IMR-90 (cell line): ENCODE data around the gene KIF21A. TPM values are rescaled to one million over a fixed set of nuclear protein-coding genes. Genes with fewer than 3 reads are reported as not detected.

Experiments used
- ATAC-seq: fragments of 200-7000 bp; cut with Tn5 transposase; 2 replicates; pipeline ENCODE4 v1.9.1; 2020; ENCODE audit warnings: low read depth, mild to moderate bottlenecking, moderate library complexity
- BruUV-seq: library from RNA; stranded (reverse); fragments of 400-500 nt; replicated peaks from 2 replicates; lab custom pipeline; 2021; lab: Mats Ljungman, UMichigan
- CTCF ChIA-PET: fragments of 300-600 bp; formaldehyde crosslinking; extraction: SDS; loops from one replicate; lab custom pipeline; 2021; ENCODE audit warnings: antibody characterized with exemption; lab: Yijun Ruan, JAX
- POLR2A ChIA-PET: fragments of 300-600 bp; sonication (Branson Sonifier 250); formaldehyde crosslinking; loops from one replicate; lab custom pipeline; 2022; ENCODE audit warnings: antibody characterized with exemption; ENCODE audit not compliant: unreplicated experiment; lab: Charles Lee
- DNase-seq: peaks from one replicate; pipeline ENCODE4 v3.0.0; 2013
- H2AFZ ChIP-seq: replicated peaks from 2 replicates; pipeline ENCODE3; 2013; ENCODE audit warnings: low read length, mild to moderate bottlenecking; ENCODE audit not compliant: poor library complexity
- H2AK5ac ChIP-seq: 2 replicates; pipeline ENCODE4 v1.6.1; 2013; ENCODE audit warnings: low read depth, low read length, inconsistent platforms
- H2AK9ac ChIP-seq: replicated peaks from 2 replicates; pipeline ENCODE3; 2013; ENCODE audit warnings: mild to moderate bottlenecking, low read depth, low read length, moderate library complexity; ENCODE audit not compliant: poor library complexity
- H2BK120ac ChIP-seq: 2 replicates; pipeline ENCODE4 v1.6.1; 2013; ENCODE audit warnings: low read depth, low read length, inconsistent platforms
- H2BK15ac ChIP-seq: 3 replicates; pipeline ENCODE4 v1.6.1; 2013; ENCODE audit warnings: low read depth, low read length, inconsistent platforms
- H2BK20ac ChIP-seq: 2 replicates; pipeline ENCODE4 v1.6.1; 2013; ENCODE audit warnings: low read depth, mild to moderate bottlenecking, inconsistent platforms, low read length, moderate library complexity
- H2BK5ac ChIP-seq: 2 replicates; pipeline ENCODE4 v1.6.1; 2013; ENCODE audit warnings: mild to moderate bottlenecking, low read depth, low read length, inconsistent platforms; ENCODE audit not compliant: poor library complexity, severe bottlenecking
- H3K14ac ChIP-seq: replicated peaks from 2 replicates; pipeline ENCODE4 v1.6.1; 2013; ENCODE audit warnings: low read depth, low read length, inconsistent platforms
- H3K18ac ChIP-seq: 2 replicates; pipeline ENCODE4 v1.6.1; 2013; ENCODE audit warnings: low read depth, low read length, control low read depth
- H3K23ac ChIP-seq: 2 replicates; pipeline ENCODE4 v1.6.1; 2013; ENCODE audit warnings: low read depth, low read length, inconsistent platforms
- H3K27ac ChIP-seq: 2 replicates; pipeline ENCODE4 v1.5.1; 2013; ENCODE audit warnings: mild to moderate bottlenecking, control low read depth, low read length; ENCODE audit not compliant: insufficient read depth
- H3K27me3 ChIP-seq: 2 replicates; pipeline ENCODE4 v1.6.1; 2013; ENCODE audit warnings: low read length; ENCODE audit not compliant: control insufficient read depth, insufficient read depth
- H3K36me3 ChIP-seq: 2 replicates; pipeline ENCODE4 v1.6.1; 2013; ENCODE audit warnings: low read length, mixed read lengths; ENCODE audit not compliant: control insufficient read depth, insufficient read depth
- H3K4ac ChIP-seq: 2 replicates; pipeline ENCODE4 v1.6.1; 2013; ENCODE audit warnings: low read depth, low read length, inconsistent platforms
- H3K4me1 ChIP-seq: 2 replicates; pipeline ENCODE4 v1.6.1; 2013; ENCODE audit warnings: low read length, mixed read lengths; ENCODE audit not compliant: control insufficient read depth, insufficient read depth
- H3K4me2 ChIP-seq: 2 replicates; pipeline ENCODE4 v1.6.1; 2013; ENCODE audit warnings: low read depth, mild to moderate bottlenecking, control low read depth, low read length, moderate library complexity
- H3K4me3 ChIP-seq: 2 replicates; pipeline ENCODE4 v1.5.1; 2013; ENCODE audit warnings: low read depth, mild to moderate bottlenecking, control low read depth, low read length, moderate library complexity; ENCODE audit not compliant: insufficient read depth
- H3K56ac ChIP-seq: 2 replicates; pipeline ENCODE4 v1.6.1; 2013; ENCODE audit warnings: low read length, inconsistent platforms; ENCODE audit not compliant: insufficient read depth; ENCODE audit errors: extremely low read depth
- H3K79me1 ChIP-seq, 2 experiments: 2 replicates each; pipeline ENCODE4 v1.6.1; 2013; ENCODE audit warnings: low read length in 2 of 2, inconsistent platforms in 1 of 2, low read depth in 1 of 2
- H3K9ac ChIP-seq: 2 replicates; pipeline ENCODE4 v1.6.1; 2013; ENCODE audit warnings: low read depth, low read length, control low read depth
- H3K9me1 ChIP-seq: 2 replicates; pipeline ENCODE4 v1.6.1; 2013; ENCODE audit warnings: low read length, inconsistent platforms; ENCODE audit not compliant: insufficient read depth
- H3K9me3 ChIP-seq: 2 replicates; pipeline ENCODE4 v1.6.1; 2013; ENCODE audit warnings: low read length; ENCODE audit not compliant: control insufficient read depth, insufficient read depth
- H4K20me1 ChIP-seq: 2 replicates; pipeline ENCODE4 v1.6.1; 2013; ENCODE audit warnings: low read length, inconsistent platforms; ENCODE audit not compliant: insufficient read depth
- H4K5ac ChIP-seq: 2 replicates; pipeline ENCODE4 v1.6.1; 2013; ENCODE audit warnings: mild to moderate bottlenecking, low read depth, low read length, control low read depth
- H4K8ac ChIP-seq, 2 experiments: 2 replicates each; pipeline ENCODE4 v1.6.1; 2013; ENCODE audit warnings: low read depth in 2 of 2, low read length in 2 of 2, control low read depth in 1 of 2, inconsistent platforms in 1 of 2
- H4K91ac ChIP-seq: 2 replicates; pipeline ENCODE4 v1.6.1; 2013; ENCODE audit warnings: low read depth, low read length, inconsistent platforms; ENCODE audit not compliant: insufficient read depth
- CEBPB ChIP-seq: IDR thresholded peaks from 2 replicates; pipeline ENCODE4 v1.6.1; 2012; ENCODE audit warnings: low read depth, low read length, improper control_type of control experiment
- CHD1 ChIP-seq: IDR thresholded peaks from 2 replicates; pipeline ENCODE4 v1.6.1; 2012; ENCODE audit warnings: low read depth, low read length, improper control_type of control experiment
- CTCF ChIP-seq: conservative IDR thresholded peaks from 2 replicates; pipeline ENCODE4 v1.5.1; 2012; ENCODE audit warnings: mild to moderate bottlenecking, low read depth, low read length, improper control_type of control experiment
- ELK1 ChIP-seq: fragments of 150-350 bp; IDR thresholded peaks from 2 replicates; pipeline ENCODE4 v1.6.1; 2016; ENCODE audit warnings: low read depth, mild to moderate bottlenecking, low read length, moderate library complexity, borderline replicate concordance
- FOS ChIP-seq: fragments of 150-350 bp; IDR thresholded peaks from 2 replicates; pipeline ENCODE4 v1.6.1; 2016; ENCODE audit warnings: low read depth, low read length
- MAFK ChIP-seq: IDR thresholded peaks from 2 replicates; pipeline ENCODE4 v1.6.1; 2012; ENCODE audit warnings: low read depth, low read length, improper control_type of control experiment
- MAZ ChIP-seq: IDR thresholded peaks from 2 replicates; pipeline ENCODE4 v1.6.1; 2012; ENCODE audit warnings: low read depth, mild to moderate bottlenecking, low read length, improper control_type of control experiment, moderate library complexity, borderline replicate concordance
- MXI1 ChIP-seq: IDR thresholded peaks from 2 replicates; pipeline ENCODE4 v1.6.1; 2012; ENCODE audit warnings: low read depth, mild to moderate bottlenecking, low read length, moderate library complexity, borderline replicate concordance
- RAD21 ChIP-seq: IDR thresholded peaks from 2 replicates; pipeline ENCODE4 v1.6.1; 2012; ENCODE audit warnings: low read length, improper control_type of control experiment
- RCOR1 ChIP-seq: IDR thresholded peaks from 2 replicates; pipeline ENCODE4 v1.6.1; 2012; ENCODE audit warnings: mild to moderate bottlenecking, low read length, improper control_type of control experiment; ENCODE audit not compliant: insufficient replicate concordance
- RFX5 ChIP-seq: IDR thresholded peaks from 2 replicates; pipeline ENCODE4 v1.8.0; 2012; ENCODE audit warnings: low read depth, mild to moderate bottlenecking, low read length, moderate library complexity
- SMC3 ChIP-seq: fragments of 150-350 bp; IDR thresholded peaks from 2 replicates; pipeline ENCODE4 v1.6.1; 2016; ENCODE audit warnings: low read depth, mild to moderate bottlenecking, antibody characterized with exemption, low read length, moderate library complexity
- WGBS, 2 experiments: methylation state at CpG; one replicate each; pipeline versions ENCODE4 v1.1.5 to v1.1.7; 2013; ENCODE audit warnings: missing lambda C conversion rate in 2 of 2; ENCODE audit not compliant: insufficient read length in 1 of 2; ENCODE audit errors: extremely low coverage in 2 of 2; 5-methylcytosine and 5-hydroxymethylcytosine counted together
- dilution Hi-C: fragments of 300-500 bp; cut with HindIII; formaldehyde crosslinking; loops from one replicate; pipeline ENCODE4 v1.14.3; 2018; ENCODE audit warnings: low sequenced_read_pairs; ENCODE audit not compliant: unreplicated experiment
- in situ Hi-C: fragments of 300-500 bp; cut with MboI; formaldehyde crosslinking; loops from 3 replicates; pipeline ENCODE4 v1.14.3; 2019; ENCODE audit warnings: low sequenced_read_pairs, inconsistent platforms, mixed read lengths
- intact Hi-C: fragments of 100-400 bp; cut with micrococcal nuclease; formaldehyde crosslinking; loops from 2 replicates; pipeline ENCODE4 v1.10.0; 2022
- polyA plus RNA-seq, 3 experiments: library from polyadenylated mRNA; depleted of rRNA; stranded (reverse); fragments of >200 nt; gene quantifications; 2 replicates each; pipeline ENCODE4 v1.2.3, GENCODE V29; 2012; ENCODE audit warnings: low replicate concordance in 1 of 3
- total RNA-seq: library from RNA; depleted of rRNA; stranded (reverse); fragments of >200 nt; gene quantifications from 2 replicates; pipeline ENCODE4 v1.2.3, GENCODE V29; 2012

KIF21A gene
- total and polyA plus RNA-seq, 2 of the 4 experiments (the other 2 are of a cell fraction), result 0.38 to 1.1 TPM

- DNase-seq (no peak), ATAC-seq (no peak)
- H2BK20ac ChIP-seq, result no peak overlapping the region
- BruUV-seq, result no TSS peak
- ChIA-PET CTCF (no interaction called here), POLR2A (no interaction called here)
- H3K27ac ChIP-seq, result no peak overlapping the region
- H2AK9ac ChIP-seq, result no peak overlapping the region
- H3K9ac ChIP-seq, result no peak overlapping the region
- intact Hi-C loops (no loop called here), dilution Hi-C loops (no loop called here), in situ Hi-C loops (no loop called here)
- no peak overlapping the region for H2BK5ac ChIP-seq
- H3K27me3 ChIP-seq, result no peaks in the 10 kb centered on the region
- H3K4me1 ChIP-seq, result no peaks in the 10 kb centered on the region
- no peak overlapping the region for H2AK5ac ChIP-seq
- no peaks in the 10 kb centered on the region for H3K79me1 ChIP-seq
- H2BK15ac ChIP-seq, result no peak overlapping the region
- no peak overlapping the region for H3K4me3 ChIP-seq
- no peak overlapping the region for H2BK120ac ChIP-seq
- no peak overlapping the region for H3K23ac ChIP-seq
- no peaks in the 10 kb centered on the region for H4K20me1 ChIP-seq
- H3K18ac ChIP-seq, result no peak overlapping the region
- H3K56ac ChIP-seq, result no peak overlapping the region
- no peak overlapping the region for H4K91ac ChIP-seq
- TF ChIP-seq CHD1, result no peak
- no peak for TF ChIP-seq FOS
- TF ChIP-seq CEBPB, result no peak
- TF ChIP-seq SMC3, result no peak
- no peak for TF ChIP-seq ELK1
- no peak for TF ChIP-seq RCOR1
- TF ChIP-seq RFX5, result no peak
- TF ChIP-seq MXI1, result no peak
- TF ChIP-seq MAFK, result no peak
- TF ChIP-seq RAD21, result no peak
- TF ChIP-seq CTCF, result no peak
- TF ChIP-seq MAZ, result no peak
- H2AFZ ChIP-seq, result no peak overlapping the region
- no peaks in the 10 kb centered on the region for H3K9me1 ChIP-seq
- no peaks in the 10 kb centered on the region for H3K9me3 ChIP-seq
- no peak overlapping the region for H3K14ac ChIP-seq
- no peak overlapping the region for H4K5ac ChIP-seq
- H3K36me3 ChIP-seq, result no peaks in the 10 kb centered on the region
- H3K4ac ChIP-seq, result no peak overlapping the region
- no peak overlapping the region for H3K4me2 ChIP-seq
- H4K8ac ChIP-seq, result no peak overlapping the region
- no CpG with 5 or more reads among the region's 3 CpGs for WGBS, 2 experiments
Observed at GRCh38 chr12:39427360-39427808, 15.5 kb downstream of the KIF21A start.
